K562 (cell line): Measurements from ENCODE around the gene SGSM2. TPM values are rescaled to one million over a fixed set of nuclear protein-coding genes. Genes with fewer than 3 reads are reported as not detected.
A peak's percentile ranks its signal among the peaks of the same experiment; 100 is the strongest.

Source experiments
- AFF4 ChIP-seq: sonication (generic); formaldehyde crosslinking; IDR thresholded peaks from 2 replicates; pipeline ENCODE4 v1.8.0; 2023; ENCODE audit warnings: mild to moderate bottlenecking, missing genetic modification reagents
- ATF2 ChIP-seq: sonication (generic); formaldehyde crosslinking; IDR thresholded peaks from 2 replicates; pipeline ENCODE4 v1.8.1; 2022; ENCODE audit warnings: missing genetic modification reagents
- GMEB1 ChIP-seq: fragments of 250-450 bp; sonication (Bioruptor Pico); IDR thresholded peaks from 2 replicates; pipeline ENCODE4 v1.4.0; 2020; ENCODE audit warnings: mild to moderate bottlenecking
- GTF2B ChIP-seq: IDR thresholded peaks from 2 replicates; pipeline ENCODE4 v1.6.1; 2011; ENCODE audit not compliant: insufficient read length; ENCODE audit errors: extremely low read depth
- MYNN ChIP-seq, 2 experiments: sonication (generic); formaldehyde crosslinking in 1 of 2; IDR thresholded peaks; 2 replicates each; pipeline versions ENCODE4 v1.5.0 to v1.6.1; 2016 to 2020; ENCODE audit warnings: antibody characterized with exemption in 1 of 2, missing genetic modification reagents in 1 of 2
- NFATC3 ChIP-seq: fragments of 450-650 bp; IDR thresholded peaks from 2 replicates; pipeline ENCODE4 v1.6.1; 2017; ENCODE audit warnings: mild to moderate bottlenecking
- XRCC5 ChIP-seq: fragments of 200-400 bp; formaldehyde crosslinking; IDR thresholded peaks from 2 replicates; pipeline ENCODE4 v1.6.1; 2017; ENCODE audit warnings: low read depth, mild to moderate bottlenecking, low read length
- ZNF318 ChIP-seq, 2 experiments: fragments of 450-650 bp; IDR thresholded peaks; 2 replicates each; pipeline ENCODE4 v1.6.1; 2016; ENCODE audit warnings: mild to moderate bottlenecking in 2 of 2, borderline replicate concordance in 1 of 2, low read depth in 1 of 2, moderate library complexity in 1 of 2
- ZNF699 ChIP-seq: fragments of 250-450 bp; sonication (Bioruptor Pico); IDR thresholded peaks from 2 replicates; pipeline ENCODE4 v1.8.0; 2021; ENCODE audit warnings: mild to moderate bottlenecking, moderate library complexity; ENCODE audit not compliant: insufficient replicate concordance
- polyA plus RNA-seq, 8 experiments: library from polyadenylated mRNA; depleted of rRNA in 4 of 8; stranded (reverse) in 5 of 8; unstranded in 3 of 8; fragments of >200 nt; fragmentation: Nextera tagmentation in 2 of 8; fragmentation: Illumina TruSeq in 1 of 8; extraction: Ambion mirVana in 2 of 8; extraction: Trizol in 1 of 8; gene quantifications; 2 replicates each; pipeline versions ENCODE4 v1.2.1 to v1.2.3, GENCODE V29; 2011 to 2014; ENCODE audit warnings: inconsistent platforms in 1 of 8, missing spikeins in 1 of 8
- total RNA-seq, 7 experiments: library from RNA; depleted of rRNA in 6 of 7; stranded (reverse); fragments of >200 nt in 6 of 7; fragmentation: Illumina TruSeq in 2 of 7; extraction: Trizol in 2 of 7; gene quantifications; 2 replicates each; pipeline versions ENCODE4 v1.2.1 to v1.2.3, GENCODE V29; 2011 to 2021; ENCODE audit warnings: low replicate concordance in 1 of 7

SGSM2 gene
- total and polyA plus RNA-seq, 9 of the 15 experiments (the other 6 are each of a cell fraction or from before 2014, with no cell fraction given) = 0.20 to 26.3 (median 14.8) TPM

GRCh38 chr17:2400877-2401425 lies 63.6 kb downstream of the SGSM2 start, which contains the start of gene MNT (continued):
- TF ChIP-seq ZNF318 (IDR thresholded peaks at IDR 0.05; ENCODE audit: borderline replicate concordance in 1 of 2, low read depth in 1 of 2) = no peak
- TF ChIP-seq GTF2B = no peak
- TF ChIP-seq MYNN (IDR thresholded peaks at IDR 0.05) = no peak
- TF ChIP-seq MYNN (CRISPR knock-in tag; IDR thresholded peaks at IDR 0.05) = no peak
- TF ChIP-seq ATF2 = no peak
- no peak for TF ChIP-seq XRCC5
- no peak for TF ChIP-seq AFF4
- no peak for TF ChIP-seq ZNF699 (CRISPR knock-in tag)
- TF ChIP-seq GMEB1 (CRISPR knock-in tag) = peak; percentile 75
- no peak for TF ChIP-seq NFATC3
